Endothelial cell of umbilical vein (primary cell): Measurements from ENCODE around the gene IQGAP2. TPM values are rescaled to one million over a fixed set of nuclear protein-coding genes. Genes with fewer than 3 reads are reported as not detected.

ENCODE experiments used
- BruUV-seq: library from RNA; stranded (reverse); fragments of 400-500 nt; replicated peaks from 2 replicates; lab custom pipeline; 2021; lab: Mats Ljungman, UMichigan
- CTCF ChIA-PET: fragments of 300-600, 350-600 bp; sonication (Branson Sonifier 250); formaldehyde crosslinking; loops from one replicate; lab custom pipeline; 2021; ENCODE audit warnings: antibody characterized with exemption, inconsistent platforms; lab: Charles Lee
- POLR2A ChIA-PET: fragments of 300-600, 350-600 bp; sonication (Branson Sonifier 250); formaldehyde crosslinking; loops from one replicate; lab custom pipeline; 2021; ENCODE audit warnings: antibody characterized with exemption, inconsistent platforms; lab: Charles Lee
- DNase-seq: peaks from one replicate; pipeline ENCODE4 v3.0.0-alpha.2; 2011; ENCODE audit warnings: low read depth, low spot score
- FAIRE-seq: peaks from 2 replicates; lab custom pipeline; 2011; peaks lifted over from hg19 to GRCh38; lab: Jason Lieb, UNC
- H2AFZ ChIP-seq: 2 replicates; pipeline ENCODE4 v1.6.0; 2012; ENCODE audit warnings: low read depth, low read length, control low read depth, inconsistent platforms
- H3K27ac ChIP-seq: 2 replicates; pipeline ENCODE4 v1.5.1; 2011; ENCODE audit warnings: low read depth, mild to moderate bottlenecking, control low read depth, low read length, moderate library complexity; ENCODE audit not compliant: insufficient read depth
- H3K27me3 ChIP-seq, 2 experiments: 2 replicates each; pipeline versions ENCODE4 v1.6.0 to v1.6.1; 2011; ENCODE audit warnings: low read length in 2 of 2, mixed read lengths in 1 of 2; ENCODE audit not compliant: control insufficient read depth in 2 of 2, insufficient read depth in 2 of 2
- H3K36me3 ChIP-seq, 2 experiments: 2 replicates in 1 of 2; 3 replicates in 1 of 2; pipeline ENCODE4 v1.5.1; 2011; ENCODE audit warnings: low read length in 2 of 2, mild to moderate bottlenecking in 1 of 2, moderate library complexity in 1 of 2; ENCODE audit not compliant: control insufficient read depth in 2 of 2, insufficient read depth in 2 of 2; ENCODE audit errors: extremely low read depth in 1 of 2
- H3K4me1 ChIP-seq: 3 replicates; pipeline ENCODE4 v1.5.1; 2011; ENCODE audit warnings: mild to moderate bottlenecking, low read length; ENCODE audit not compliant: control insufficient read depth, insufficient read depth; ENCODE audit errors: extremely low read depth
- H3K4me2 ChIP-seq: 2 replicates; pipeline ENCODE4 v1.6.1; 2011; ENCODE audit warnings: low read length, control low read depth, mixed read lengths; ENCODE audit not compliant: insufficient read depth
- H3K4me3 ChIP-seq, 3 experiments: fragments of 200-600 bp in 1 of 3; sonication (generic), shearing (Covaris generic) in 1 of 3; replicated peaks in 1 of 3; 2 replicates each; pipeline ENCODE4 v1.5.1; 2011 to 2016; ENCODE audit warnings: control low read depth in 3 of 3, low read length in 3 of 3, mild to moderate bottlenecking in 2 of 3, inconsistent platforms in 1 of 3, low read depth in 1 of 3, moderate library complexity in 1 of 3; ENCODE audit not compliant: insufficient read depth in 1 of 3
- H3K79me2 ChIP-seq: 2 replicates; pipeline ENCODE4 v1.6.0; 2012; ENCODE audit warnings: low read length, inconsistent platforms; ENCODE audit not compliant: control insufficient read depth, insufficient read depth
- H3K9ac ChIP-seq: replicated peaks from 2 replicates; pipeline ENCODE3; 2011; ENCODE audit warnings: low read length, control low read depth; ENCODE audit not compliant: insufficient read depth; ENCODE audit errors: extremely low read depth
- H3K9me1 ChIP-seq: replicated peaks from 3 replicates; pipeline ENCODE4 v1.6.0; 2011; ENCODE audit warnings: mild to moderate bottlenecking, low read length; ENCODE audit not compliant: control insufficient read depth, insufficient read depth; ENCODE audit errors: extremely low read depth
- H3K9me3 ChIP-seq: replicated peaks from 2 replicates; pipeline ENCODE4 v1.5.1; 2012; ENCODE audit warnings: low read length, inconsistent platforms; ENCODE audit not compliant: control insufficient read depth, insufficient read depth
- H4K20me1 ChIP-seq: replicated peaks from 2 replicates; pipeline ENCODE3; 2011; ENCODE audit warnings: mild to moderate bottlenecking, low read length; ENCODE audit not compliant: control insufficient read depth, insufficient read depth; ENCODE audit errors: extremely low read depth
- CTCF ChIP-seq, 2 donors: IDR thresholded peaks; 1 replicate in 1 of 2; 2 replicates in 1 of 2; pipeline ENCODE4 v1.5.1; 2011; ENCODE audit warnings: low read length in 2 of 2, mild to moderate bottlenecking in 2 of 2, moderate library complexity in 2 of 2, control low read depth in 1 of 2, inconsistent platforms in 1 of 2, low read depth in 1 of 2; ENCODE audit not compliant: insufficient read depth in 1 of 2; ENCODE audit errors: extremely low read depth in 1 of 2
- EZH2 ChIP-seq: IDR thresholded peaks from 2 replicates; pipeline ENCODE4 v1.6.1; 2012; ENCODE audit warnings: borderline replicate concordance, low read depth, mild to moderate bottlenecking, moderate library complexity, low read length, inconsistent platforms; ENCODE audit not compliant: severe bottlenecking
- FOS ChIP-seq: IDR thresholded peaks from 2 replicates; pipeline ENCODE4 v1.6.1; 2011; ENCODE audit warnings: mild to moderate bottlenecking, low read length, moderate library complexity, borderline replicate concordance; ENCODE audit not compliant: insufficient read depth
- GATA2 ChIP-seq: IDR thresholded peaks from 2 replicates; pipeline ENCODE4 v1.7.0; 2011; ENCODE audit warnings: low read depth, mild to moderate bottlenecking, moderate library complexity, mixed read lengths, low read length; ENCODE audit not compliant: insufficient read length, insufficient read depth
- JUN ChIP-seq: IDR thresholded peaks from 2 replicates; pipeline ENCODE4 v1.6.1; 2011; ENCODE audit warnings: borderline replicate concordance, low read depth; ENCODE audit not compliant: insufficient read length, insufficient read depth
- MYC ChIP-seq: IDR thresholded peaks from one replicate; pipeline ENCODE4 v1.6.1; 2011; ENCODE audit warnings: mild to moderate bottlenecking, low read depth, low read length
- POLR2A ChIP-seq: IDR thresholded peaks from 2 replicates; pipeline ENCODE4 v1.6.1; 2012; ENCODE audit warnings: low read depth, mild to moderate bottlenecking, control low read depth, low read length
- POLR2AphosphoS5 ChIP-seq: IDR thresholded peaks from 2 replicates; pipeline ENCODE4 v1.6.1; 2012; ENCODE audit warnings: low read depth, mild to moderate bottlenecking, control low read depth, low read length, moderate library complexity; ENCODE audit not compliant: insufficient read depth
- dilution Hi-C: fragments of 300-500 bp; cut with MboI; formaldehyde crosslinking; loops from one replicate; pipeline ENCODE4 v1.15.0; 2019; ENCODE audit warnings: low sequenced_read_pairs; ENCODE audit not compliant: extremely low pct_ligation_motif_present
- intact Hi-C: fragments of 100-400 bp; cut with micrococcal nuclease; formaldehyde crosslinking; loops from one replicate; pipeline ENCODE4 v1.10.0; 2022
- polyA plus RNA-seq, 4 experiments: library from polyadenylated mRNA; depleted of rRNA in 3 of 4; stranded (reverse) in 3 of 4; unstranded in 1 of 4; fragments of >200 nt; gene quantifications; 2 replicates each; pipeline versions ENCODE4 v1.2.1 to v1.2.3, GENCODE V29; 2011 to 2012; ENCODE audit warnings: missing spikeins in 1 of 4
- total RNA-seq: library from RNA; stranded (reverse); gene quantifications from 2 replicates; pipeline ENCODE4 v1.2.3, GENCODE V29; 2021
- TF ChIP-seq, protein P1 (sequence below): IDR thresholded peaks from 2 replicates; pipeline ENCODE4 v1.6.1; 2011; ENCODE audit not compliant: insufficient read depth, insufficient read length

Gene IQGAP2
- total and polyA plus RNA-seq, 2 donors (not counting 3 experiments of a cell fraction or from before 2014, with no cell fraction given) = 4.5 to 4.7 TPM

DNA sequence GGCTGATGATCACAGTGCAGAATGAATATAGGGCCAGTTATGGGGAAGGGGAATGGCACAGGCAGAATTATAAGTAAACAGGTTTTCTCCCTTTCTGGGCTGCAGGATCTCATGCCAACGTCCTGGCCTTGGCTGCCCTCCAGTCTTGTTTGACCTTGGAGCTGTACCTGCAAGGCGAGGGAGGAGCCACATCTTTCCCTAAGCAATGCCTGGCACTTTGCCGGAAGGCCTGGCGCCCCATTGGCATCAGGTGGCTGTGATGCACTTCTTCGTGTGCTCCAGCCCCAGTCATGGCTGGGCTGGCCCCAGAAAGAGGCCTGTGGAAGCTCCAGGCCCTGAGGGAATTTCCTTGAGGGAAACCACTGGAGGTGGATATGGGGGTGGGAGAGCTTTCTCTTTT is 16.7 kb upstream of the IQGAP2 start:
- ChIA-PET POLR2A (no interaction called here), CTCF (no interaction called here)

More for the DNA sequence above, 16.7 kb upstream of the IQGAP2 start:
- Histone ChIP-seq H3K27me3 (no peaks in the 10 kb centered on the region), H3K4me2 (no peak overlapping the region), H3K9me1 (no peaks in the 10 kb centered on the region), H4K20me1 (no peaks in the 10 kb centered on the region), H3K9me3 (no peaks in the 10 kb centered on the region), H3K36me3 (no peaks in the 10 kb centered on the region), H3K4me3 (no peak overlapping the region), H3K27ac (no peak overlapping the region), H2AFZ (no peak overlapping the region), H3K4me1 (no peaks in the 10 kb centered on the region), H3K9ac (no peak overlapping the region), H3K79me2 (no peaks in the 10 kb centered on the region)
- DNase-seq (no peak), FAIRE-seq (no peak)
- dilution Hi-C loops (no loop called here), intact Hi-C loops (no loop called here)
- no TSS peak for BruUV-seq
- TF ChIP-seq GATA2 = no peak
- TF ChIP-seq, protein P1, sequence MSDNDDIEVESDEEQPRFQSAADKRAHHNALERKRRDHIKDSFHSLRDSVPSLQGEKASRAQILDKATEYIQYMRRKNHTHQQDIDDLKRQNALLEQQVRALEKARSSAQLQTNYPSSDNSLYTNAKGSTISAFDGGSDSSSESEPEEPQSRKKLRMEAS = no peak
- no peak for TF ChIP-seq FOS
- no peak for TF ChIP-seq POLR2AphosphoS5
- no peak for TF ChIP-seq POLR2A
- no peak for TF ChIP-seq MYC
- no peak for TF ChIP-seq CTCF (IDR thresholded peaks at IDR 0.05; ENCODE audit: extremely low read depth in 1 of 2, insufficient read depth in 1 of 2, low read depth in 1 of 2, low read length in 2 of 2)
- no peak for TF ChIP-seq EZH2
- TF ChIP-seq JUN = no peak
